ENCODE results near the gene MYCBP2.

Gene MYCBP2

GRCh38 chr13:77139306-77139705 is 187.6 kb downstream of the MYCBP2 start:
- H3K4me3 ChIP-seq (ENCODE audit: low read depth, low read length): no peak overlapping the region
- CTCF ChIA-PET: no interaction called here
- TF ChIP-seq CTCF (IDR thresholded peaks at IDR 0.05; ENCODE audit: insufficient read depth, low read length, missing control alignments): no peak
- POLR2A ChIA-PET: no interaction called here
- DNase-seq (ENCODE audit: low read depth, low spot score): peak; percentile 1

GRCh38 chr13:77138813-77139212 is 188.1 kb downstream of the MYCBP2 start:
- ChIA-PET CTCF (no interaction called here), POLR2A (no interaction called here)
- DNase-seq (ENCODE audit: low read depth, low spot score): no peak
- TF ChIP-seq CTCF (IDR thresholded peaks at IDR 0.05; ENCODE audit: insufficient read depth, low read length, missing control alignments): no peak
- no peak overlapping the region for H3K4me3 ChIP-seq (ENCODE audit: low read depth, low read length)

GRCh38 chr13:77136902-77137420 is 189.9 kb downstream of the MYCBP2 start:
- CTCF ChIA-PET: interaction anchor here (1.2 kb wide), 1 partner anchor 23 kb away, joined by 3 read pairs; no protein-coding TSS in a partner anchor
- POLR2A ChIA-PET: no interaction called here
- no peak for TF ChIP-seq CTCF (IDR thresholded peaks at IDR 0.05; ENCODE audit: insufficient read depth, low read length, missing control alignments)
- H3K4me3 ChIP-seq (ENCODE audit: low read depth, low read length): no peak overlapping the region
- peak; percentile 47 for DNase-seq (ENCODE audit: low read depth, low spot score)

- no peak overlapping the region for H3K4me3 ChIP-seq (ENCODE audit: low read depth, low read length)
- DNase-seq (ENCODE audit: low read depth, low spot score): no peak
- POLR2A ChIA-PET: no interaction called here
- TF ChIP-seq CTCF (IDR thresholded peaks at IDR 0.05; ENCODE audit: insufficient read depth, low read length, missing control alignments): no peak
- CTCF ChIA-PET: no interaction called here
Observed at GRCh38 chr13:77124423-77124822, 202.5 kb downstream of the MYCBP2 start.

GRCh38 chr13:77118134-77118533 is 208.8 kb downstream of the MYCBP2 start:
- no peak for TF ChIP-seq CTCF (IDR thresholded peaks at IDR 0.05; ENCODE audit: insufficient read depth, low read length, missing control alignments)
- DNase-seq (ENCODE audit: low read depth, low spot score): no peak
- ChIA-PET CTCF (no interaction called here), POLR2A (no interaction called here)
- no peak overlapping the region for H3K4me3 ChIP-seq (ENCODE audit: low read depth, low read length)

- no peak overlapping the region for H3K4me3 ChIP-seq (ENCODE audit: low read depth, low read length)
- ChIA-PET POLR2A (no interaction called here), CTCF (interaction anchor here (1.0 kb wide), 1 partner anchor 23 kb away, joined by 3 read pairs; no protein-coding TSS in a partner anchor)
- no peak for TF ChIP-seq CTCF (IDR thresholded peaks at IDR 0.05; ENCODE audit: insufficient read depth, low read length, missing control alignments)
- DNase-seq (ENCODE audit: low read depth, low spot score): no peak
Observed at GRCh38 chr13:77114271-77114670, 212.6 kb downstream of the MYCBP2 start.

All from AG04449 (cell line).